Activated naive CD8-positive, alpha-beta T cell treated with anti-CD3 and anti-CD28 coated beads, Interleukin-2, amount 50 U/mL, for 16 hours (primary cell): Measurements from ENCODE around the gene TDRD5.

Experiments
- DNase-seq: peaks from one replicate; pipeline ENCODE4 v3.0.0-alpha.2; 2020; ENCODE audit warnings: low read depth, low spot score

Gene TDRD5, protein sequence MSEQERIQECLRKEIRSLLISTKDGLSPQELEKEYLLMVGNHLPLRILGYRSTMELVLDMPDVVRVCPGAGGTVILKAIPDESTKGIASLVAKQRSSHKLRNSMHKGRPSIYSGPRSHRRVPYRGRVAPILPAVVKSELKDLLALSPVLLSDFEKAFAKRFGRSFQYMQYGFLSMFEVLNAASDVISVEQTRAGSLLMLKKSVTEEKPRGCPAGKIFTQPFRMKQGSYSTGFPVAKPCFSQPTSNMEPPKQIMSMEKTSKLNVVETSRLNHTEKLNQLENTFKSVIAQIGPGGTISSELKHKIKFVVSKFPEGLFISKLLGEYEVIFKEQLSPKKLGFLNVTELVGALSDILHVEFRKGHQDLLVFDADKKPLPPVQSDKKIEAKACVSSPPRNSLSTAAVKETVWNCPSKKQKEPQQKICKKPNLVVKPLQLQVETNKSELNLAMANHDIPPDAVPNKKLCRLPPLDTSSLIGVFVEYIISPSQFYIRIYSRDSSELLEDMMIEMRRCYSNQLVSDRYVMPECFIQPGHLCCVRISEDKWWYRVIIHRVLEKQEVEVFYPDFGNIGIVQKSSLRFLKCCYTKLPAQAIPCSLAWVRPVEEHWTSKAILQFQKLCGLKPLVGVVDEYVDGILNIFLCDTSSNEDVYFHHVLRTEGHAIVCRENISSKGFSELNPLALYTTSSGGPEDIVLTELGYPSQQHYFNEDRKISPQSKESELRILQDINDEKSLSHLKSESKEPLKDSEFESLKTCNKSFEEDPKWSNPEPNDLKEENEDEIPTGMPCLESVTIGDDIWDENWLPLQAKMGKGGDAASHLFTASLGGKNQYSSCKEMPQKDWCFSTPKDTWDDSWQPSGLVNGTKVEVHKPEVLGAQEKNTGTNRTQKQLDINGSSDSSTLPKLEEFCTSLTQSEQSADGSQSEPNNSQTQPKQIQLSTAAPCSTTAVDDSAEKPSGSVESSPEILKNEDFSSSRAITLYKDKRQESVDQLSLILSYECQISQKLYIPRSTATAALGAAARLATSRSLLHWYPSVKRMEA

DNA sequence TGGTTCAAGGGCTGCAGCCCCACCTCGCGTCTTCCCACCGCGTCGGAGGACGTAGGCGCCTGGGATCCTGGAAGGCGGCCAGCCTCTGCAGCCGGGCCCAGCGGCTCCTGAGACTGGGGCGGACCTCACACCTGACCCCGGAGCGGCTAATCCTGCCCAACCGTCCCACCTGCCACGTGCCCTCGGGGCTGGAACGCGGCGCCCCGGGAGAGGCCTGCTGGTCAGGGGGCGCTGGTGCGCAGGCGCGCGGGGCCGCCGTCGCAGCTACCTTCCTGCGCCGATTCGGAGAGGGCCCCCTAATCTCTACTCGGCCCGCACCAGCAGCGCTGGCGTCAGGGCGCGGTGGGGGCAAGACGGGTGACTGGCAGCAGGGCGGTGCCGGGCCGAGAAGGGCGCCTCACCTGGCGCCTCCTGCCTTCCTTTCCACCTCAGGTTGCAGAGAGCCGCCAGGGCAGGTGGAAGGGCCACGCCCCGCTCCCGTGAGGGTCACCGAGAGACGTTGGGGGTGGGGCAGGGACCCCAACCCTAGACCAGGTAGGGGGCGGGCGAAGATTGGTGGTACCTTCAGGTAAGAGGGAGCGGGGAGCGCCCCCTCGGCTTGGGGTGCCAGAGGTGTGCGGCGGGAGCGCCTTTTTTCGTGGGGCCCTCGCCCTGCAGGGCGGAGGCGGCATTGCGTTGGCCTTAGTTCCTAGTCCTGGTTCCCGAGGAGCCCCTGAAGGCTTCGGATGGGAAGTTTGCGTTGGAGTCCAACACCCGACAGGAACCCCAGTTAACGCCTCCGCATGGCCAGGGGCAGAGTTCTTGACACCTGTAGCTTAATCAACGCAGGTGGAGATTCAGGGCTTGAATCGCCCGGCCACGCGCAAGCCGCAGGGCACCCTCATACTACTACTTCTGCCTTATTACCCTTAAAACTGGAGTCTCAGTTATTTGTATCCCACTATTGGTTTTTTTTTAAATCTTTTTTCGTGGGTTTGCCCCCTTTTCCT, at the start of gene TDRD5:
Gene TDRD5, plus strand, starts transcription at position 241 of the 989 bp plus-strand sequence. CDS start 784 bp downstream, outside the sequence.
- no peak for DNase-seq

- DNase-seq, result no peak
Measured at GRCh38 chr1:179545321-179545720, 46.3 kb upstream of the TDRD5 start.

GRCh38 chr1:179547021-179547535, 44.6 kb upstream of the TDRD5 start:
- DNase-seq, result no peak

DNA sequence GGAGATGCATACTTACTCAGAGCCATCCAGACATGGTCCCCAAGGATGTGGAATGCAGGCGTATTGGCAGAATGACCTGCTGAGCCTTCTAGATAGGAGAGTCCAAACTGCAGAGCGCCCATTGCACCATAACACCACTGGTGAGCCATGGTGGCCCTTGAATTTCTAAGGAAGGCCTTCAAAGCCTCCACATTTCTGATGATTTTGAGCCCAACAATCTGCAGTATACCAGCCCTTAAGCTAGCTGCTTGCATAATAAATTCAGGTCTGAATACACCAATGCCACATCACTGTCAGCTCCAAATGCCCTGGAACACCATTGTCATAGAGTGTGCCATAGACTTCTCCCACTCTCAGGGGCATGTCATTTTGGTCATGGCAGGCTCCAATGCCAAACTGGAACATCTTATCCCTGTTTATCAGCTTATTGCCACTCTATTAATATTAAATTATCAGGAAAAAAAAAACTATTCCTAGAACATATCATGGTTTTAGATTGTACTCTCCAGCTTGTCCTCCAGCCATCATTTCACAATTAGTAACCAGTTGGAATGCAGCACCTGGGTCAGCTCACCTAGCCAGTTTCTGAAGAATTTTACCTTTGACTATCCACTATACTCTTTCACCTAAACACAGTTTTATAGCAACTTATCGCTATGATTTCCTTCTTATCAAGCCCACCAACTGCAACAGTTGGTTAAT, 42.8 kb upstream of the TDRD5 start:
- no peak for DNase-seq

- DNase-seq, result no peak
Measured at GRCh38 chr1:179549368-179549700, 42.3 kb upstream of the TDRD5 start.

GRCh38 chr1:179550746-179551682, 40.6 kb upstream of the TDRD5 start:
- DNase-seq, result no peak

DNA sequence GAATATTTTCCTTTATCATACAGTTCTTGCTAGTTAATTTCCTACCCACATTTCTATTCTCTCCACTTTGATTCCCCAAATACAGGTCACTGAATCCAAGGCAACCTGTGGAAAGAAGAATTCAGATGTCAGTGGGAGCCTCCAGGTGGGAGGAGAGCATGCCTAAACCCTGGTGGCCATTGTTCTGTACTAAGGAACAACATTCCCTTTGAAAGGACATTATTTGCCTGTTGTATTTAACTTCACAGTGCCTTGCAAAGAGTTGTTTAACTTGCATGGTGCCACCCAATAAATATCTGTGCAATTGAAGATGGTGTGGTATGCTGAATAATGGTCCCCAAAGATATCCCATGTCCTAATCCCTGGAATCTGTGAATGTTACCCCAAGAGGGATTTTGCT, 37.2 kb upstream of the TDRD5 start:
- no peak for DNase-seq

DNA sequence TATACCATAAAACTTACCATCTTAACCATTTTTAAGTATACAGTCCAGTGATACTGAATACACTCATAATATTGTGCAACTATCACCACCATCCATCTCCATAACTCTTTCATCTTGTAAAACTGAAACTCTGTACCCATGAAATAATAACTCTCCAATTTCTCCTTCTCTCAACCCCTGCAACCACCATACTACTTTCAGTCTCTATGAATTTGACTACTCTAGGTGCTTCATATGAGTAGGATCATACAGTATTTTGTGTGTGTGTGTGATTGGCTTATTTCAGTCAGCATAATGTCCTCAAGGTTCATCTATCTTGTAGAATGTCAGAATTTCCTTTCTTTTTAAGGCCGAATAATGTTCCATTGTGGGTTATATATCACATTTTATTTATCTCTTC, 33.6 kb upstream of the TDRD5 start:
- DNase-seq, result no peak

- no peak for DNase-seq
Measured at GRCh38 chr1:179575497-179576314, 15.9 kb upstream of the TDRD5 start, which contains the start of gene NPHS2. Gene NPHS2 (minus strand): TSS chr1:179575948. CDS start chr1:179575864, 84 bp downstream.

GRCh38 chr1:179576509-179576908, 15.1 kb upstream of the TDRD5 start:
- no peak for DNase-seq

DNA sequence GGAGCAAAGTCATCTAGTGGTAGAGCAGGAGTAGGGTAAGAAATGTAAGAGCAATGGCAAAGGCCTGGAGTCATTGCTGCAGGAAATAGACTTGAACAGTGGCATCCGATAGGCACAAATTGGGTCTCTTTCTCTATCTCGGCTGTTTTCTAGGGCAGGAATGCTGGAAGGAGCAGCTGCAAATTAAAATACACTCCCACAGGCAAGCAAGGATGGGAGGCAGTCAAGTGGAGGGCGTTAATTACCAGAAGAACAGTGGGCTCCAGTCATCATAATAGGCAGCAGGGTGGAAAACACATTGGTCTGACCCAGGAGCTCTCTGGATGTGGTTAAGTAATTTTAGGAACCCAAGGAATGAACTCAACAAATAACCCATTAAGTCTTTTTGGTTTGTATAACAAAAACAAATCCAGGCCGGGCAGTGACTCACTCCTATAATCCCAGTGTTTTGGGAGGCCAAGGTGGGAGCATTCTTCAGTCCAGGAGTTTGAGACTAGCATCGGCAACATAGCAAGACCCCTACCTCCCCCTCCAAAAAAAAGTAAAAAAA, 7.8 kb upstream of the TDRD5 start:
- DNase-seq, result no peak

DNA sequence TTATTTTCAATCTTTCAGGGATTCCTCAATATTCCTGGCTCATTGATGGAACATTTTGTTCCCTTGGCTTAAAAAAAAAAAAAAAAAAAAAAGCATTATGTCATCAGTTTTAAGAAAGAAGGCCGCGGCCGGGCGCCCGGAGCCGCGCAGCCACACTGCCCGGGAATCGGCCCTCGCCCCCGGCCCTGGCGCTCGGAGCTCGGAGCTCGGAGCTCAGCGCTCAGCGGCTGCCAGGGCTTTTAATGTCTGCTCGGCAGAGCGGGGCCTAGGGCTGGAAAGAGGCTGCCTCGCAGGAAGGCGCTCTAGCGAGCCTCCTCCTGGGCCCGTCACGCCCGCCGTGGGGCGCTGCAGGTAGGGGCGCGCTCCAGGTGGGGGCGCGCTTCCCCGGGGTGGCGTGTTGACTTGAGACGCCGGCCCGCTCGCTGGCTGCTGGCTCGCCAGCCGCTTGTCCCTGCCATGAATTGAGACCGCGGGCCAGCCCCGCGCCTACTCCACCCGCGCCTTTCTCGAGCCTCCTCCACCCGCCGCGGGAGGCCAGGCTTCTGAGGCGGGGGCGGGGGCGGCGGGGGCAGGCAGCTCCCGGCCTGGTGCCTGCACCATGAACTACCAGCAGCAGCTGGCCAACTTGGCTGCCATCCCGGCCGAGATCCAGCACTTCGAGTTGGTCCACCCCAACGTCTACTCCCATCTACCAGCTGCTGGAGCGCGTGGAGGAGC, 5.4 kb upstream of the TDRD5 start:
- DNase-seq, result no peak

GRCh38 chr1:179587336-179587735, 4.3 kb upstream of the TDRD5 start:
- DNase-seq, result no peak

DNA sequence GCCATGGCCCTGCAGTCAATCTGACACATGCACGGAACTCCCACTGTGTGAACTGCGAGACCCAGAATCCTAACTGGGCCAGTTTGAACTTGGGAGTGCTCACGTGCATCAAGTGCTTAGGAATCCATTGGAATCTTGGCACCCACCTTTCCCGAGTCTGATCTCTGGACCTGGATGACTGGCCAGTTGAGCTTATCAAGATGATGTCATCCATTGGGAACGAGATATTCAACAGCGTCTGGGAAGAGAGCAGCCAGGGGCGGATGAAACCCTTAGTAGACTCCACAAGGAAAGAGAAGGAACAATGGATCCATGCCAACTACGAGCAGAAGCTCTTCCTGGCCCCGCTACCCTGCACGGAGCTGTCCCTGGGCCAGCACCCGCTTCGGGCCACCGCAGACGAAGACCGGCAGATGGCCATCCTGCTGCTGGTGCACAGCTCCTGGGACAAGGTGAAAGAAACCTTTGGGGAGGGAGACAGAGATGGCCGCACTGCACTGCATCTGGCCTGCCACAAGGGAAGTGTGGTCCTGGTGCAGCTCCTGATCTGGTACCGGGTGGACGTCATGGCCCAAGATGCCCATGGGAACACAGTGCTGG, 3.1 kb upstream of the TDRD5 start:
- DNase-seq, result no peak

DNA sequence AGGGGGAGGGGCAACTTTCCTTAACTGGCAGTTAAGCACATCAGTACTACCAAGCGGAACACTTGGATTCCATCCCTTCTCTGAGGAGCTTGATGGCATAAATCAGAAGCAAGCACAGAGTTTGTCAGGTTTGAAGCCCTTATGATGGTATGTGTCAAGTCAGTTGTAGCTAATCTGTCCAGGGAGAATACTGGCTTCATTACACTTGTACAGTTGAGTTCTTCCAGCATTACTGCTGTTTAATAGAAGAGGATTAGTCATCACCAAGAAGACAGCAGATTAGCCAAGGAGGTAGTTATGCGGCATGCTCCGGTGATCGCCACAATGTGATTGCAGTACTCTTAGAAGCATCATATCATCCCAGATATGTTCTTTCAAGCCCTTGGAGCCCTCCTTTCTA, 2.1 kb upstream of the TDRD5 start:
- DNase-seq, result no peak

DNA sequence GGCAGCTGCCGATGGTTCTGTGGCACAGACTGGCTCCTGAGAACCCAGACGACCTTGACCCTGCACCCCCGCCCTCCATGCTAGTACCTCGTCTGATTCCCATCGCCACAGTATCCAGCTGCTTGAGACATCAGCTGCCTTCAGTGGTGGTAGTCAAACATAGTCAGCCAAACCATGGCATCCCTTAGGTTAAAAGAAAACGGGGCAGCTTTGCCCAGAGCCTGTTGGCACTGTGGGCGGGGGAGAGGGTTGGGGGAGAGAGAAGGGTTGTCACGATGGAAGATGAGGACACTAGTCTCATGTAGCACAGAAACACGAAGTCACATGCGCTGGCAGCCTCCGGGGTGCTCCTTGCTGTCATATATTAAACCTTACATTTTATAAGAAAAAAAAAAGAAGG, 961 bp upstream of the TDRD5 start:
- no peak for DNase-seq

DNA sequence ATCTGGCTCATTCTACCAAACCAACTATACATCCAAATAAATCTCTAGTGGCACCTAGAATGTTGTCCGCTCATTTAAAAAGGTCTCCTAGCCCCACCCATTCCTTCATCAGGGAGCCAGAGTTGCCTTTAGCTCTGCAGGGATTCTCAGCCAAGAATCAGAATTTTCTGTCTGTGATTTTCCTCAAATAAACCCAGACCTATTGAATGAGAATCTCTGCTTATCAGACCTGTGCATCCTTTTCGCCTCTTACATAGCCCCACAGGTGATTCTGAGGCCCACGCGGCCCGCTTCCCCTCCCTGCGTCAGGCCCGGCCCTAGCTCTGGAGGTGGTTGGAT, 410 bp upstream of the TDRD5 start:
- no peak for DNase-seq
